B cell (primary cell): Measurements from ENCODE around the gene IMPA2. TPM values are rescaled to one million over a fixed set of nuclear protein-coding genes. Genes with fewer than 3 reads are reported as not detected.

ENCODE experiments used
- ATAC-seq: fragments of 200-7000 bp; cut with Tn5 transposase; one replicate; pipeline ENCODE4 v1.10.0; 2021; ENCODE audit warnings: low read depth, mild to moderate bottlenecking, moderate number of reproducible peaks, moderate library complexity
- CTCF ChIA-PET: fragments of 350-600 bp; sonication (Branson Sonifier 250); formaldehyde crosslinking; loops from one replicate; lab custom pipeline; 2021; ENCODE audit warnings: antibody characterized with exemption, inconsistent platforms; lab: Charles Lee
- POLR2A ChIA-PET: fragments of 350-600 bp; sonication (Branson Sonifier 250); formaldehyde crosslinking; loops from one replicate; lab custom pipeline; 2021; ENCODE audit warnings: antibody characterized with exemption; lab: Charles Lee
- DNase-seq: peaks from one replicate; pipeline ENCODE4 v3.0.0; 2013
- H2AFZ ChIP-seq: 2 replicates; pipeline ENCODE4 v1.6.1; 2012; ENCODE audit warnings: mild to moderate bottlenecking, low read depth, low read length; ENCODE audit not compliant: insufficient read depth, poor library complexity, severe bottlenecking
- H3K27ac ChIP-seq, 2 donors: 1 replicate in 1 of 2; 2 replicates in 1 of 2; pipeline ENCODE4 v1.5.1; 2012 to 2013; ENCODE audit warnings: low read length in 2 of 2, mild to moderate bottlenecking in 2 of 2, moderate library complexity in 1 of 2
- H3K27me3 ChIP-seq, 4 experiments: fragments of 200-600 bp in 1 of 4; sonication (generic) in 1 of 4; replicated peaks in 1 of 4; 1 replicate in 2 of 4; 2 replicates in 2 of 4; pipeline versions ENCODE4 v1.6.1 to v1.7.0; 2013 to 2016; ENCODE audit warnings: low read length in 3 of 4, mild to moderate bottlenecking in 2 of 4, mixed read lengths in 1 of 4, moderate library complexity in 1 of 4; ENCODE audit not compliant: insufficient read depth in 4 of 4, control insufficient read depth in 3 of 4; ENCODE audit errors: control extremely low read depth in 1 of 4
- H3K36me3 ChIP-seq, 2 experiments: replicated peaks in 1 of 2; 1 replicate in 1 of 2; 2 replicates in 1 of 2; pipeline versions ENCODE4 v1.6.1 to v1.7.1; 2013; ENCODE audit warnings: low read length in 1 of 2; ENCODE audit not compliant: insufficient read depth in 2 of 2, control insufficient read depth in 1 of 2; ENCODE audit errors: control extremely low read depth in 1 of 2, extremely low read depth in 1 of 2
- H3K4me1 ChIP-seq, 2 donors: fragments of 200-600 bp in 1 of 2; sonication (generic) in 1 of 2; 1 replicate in 1 of 2; 2 replicates in 1 of 2; pipeline versions ENCODE4 v1.5.1 to v1.6.1; 2013 to 2017; ENCODE audit warnings: low read length in 2 of 2; ENCODE audit not compliant: control insufficient read depth in 2 of 2, insufficient read depth in 2 of 2
- H3K4me2 ChIP-seq: replicated peaks from 2 replicates; pipeline ENCODE3; 2012; ENCODE audit warnings: mild to moderate bottlenecking, low read depth, low read length; ENCODE audit not compliant: poor library complexity, severe bottlenecking
- H3K4me3 ChIP-seq, 5 experiments: fragments of 200-600 bp in 1 of 5; sonication (generic) in 1 of 5; 1 replicate in 3 of 5; 2 replicates in 2 of 5; pipeline versions ENCODE4 v1.5.1 to v1.7.0; 2011 to 2016; ENCODE audit warnings: low read length in 4 of 5, mild to moderate bottlenecking in 4 of 5, low read depth in 2 of 5, control low read depth in 1 of 5, moderate library complexity in 1 of 5; ENCODE audit not compliant: insufficient read depth in 1 of 5; ENCODE audit errors: control extremely low read depth in 1 of 5, extremely low read depth in 1 of 5
- H3K79me2 ChIP-seq: fragments of 200-600 bp; sonication (generic); one replicate; pipeline ENCODE4 v1.6.0; 2016; ENCODE audit warnings: low read length; ENCODE audit not compliant: control insufficient read depth, insufficient read depth
- H3K9ac ChIP-seq: fragments of 200-600 bp; sonication (generic); 2 replicates; pipeline ENCODE4 v1.6.1; 2017; ENCODE audit warnings: mild to moderate bottlenecking, low read length, moderate library complexity
- H3K9me3 ChIP-seq, 3 donors: one replicate each; pipeline versions ENCODE4 v1.6.1 to v1.7.1; 2013; ENCODE audit warnings: low read length in 2 of 3; ENCODE audit not compliant: control insufficient read depth in 2 of 3, insufficient read depth in 1 of 3; ENCODE audit errors: control extremely low read depth in 1 of 3
- H4K20me1 ChIP-seq: 2 replicates; pipeline ENCODE4 v1.6.0; 2012; ENCODE audit warnings: mild to moderate bottlenecking, low read length; ENCODE audit not compliant: insufficient read depth, control insufficient read depth, poor library complexity, severe bottlenecking
- H3K27ac Mint-ChIP-seq: one replicate; pipeline ENCODE4 v1.8.0; 2021; ENCODE audit warnings: mixed read lengths
- H3K27me3 Mint-ChIP-seq: one replicate; pipeline ENCODE4 v1.8.0; 2021; ENCODE audit warnings: mixed read lengths
- H3K4me1 Mint-ChIP-seq: one replicate; pipeline ENCODE4 v1.8.0; 2021; ENCODE audit warnings: mixed read lengths
- H3K4me3 Mint-ChIP-seq: one replicate; pipeline ENCODE4 v1.8.0; 2021; ENCODE audit warnings: mixed read lengths
- H3K9me3 Mint-ChIP-seq: one replicate; pipeline ENCODE4 v1.8.0; 2022; ENCODE audit warnings: mixed read lengths; ENCODE audit not compliant: insufficient read depth
- CTCF ChIP-seq: fragments of 200-600 bp; IDR thresholded peaks from one replicate; pipeline ENCODE4 v1.8.0; 2022; ENCODE audit warnings: antibody characterized with exemption, mild to moderate bottlenecking
- EZH2 ChIP-seq: IDR thresholded peaks from 2 replicates; pipeline ENCODE4 v1.6.1; 2012; ENCODE audit warnings: borderline replicate concordance, low read depth, mild to moderate bottlenecking, moderate library complexity, low read length; ENCODE audit not compliant: insufficient read depth, poor library complexity, severe bottlenecking
- WGBS: methylation state at CpG from one replicate; pipeline ENCODE4 v1.1.5; 2013; ENCODE audit warnings: missing lambda C conversion rate; ENCODE audit not compliant: insufficient coverage; 5-methylcytosine and 5-hydroxymethylcytosine counted together
- intact Hi-C: fragments of 100-400 bp; cut with micrococcal nuclease; formaldehyde crosslinking; loops from one replicate; pipeline ENCODE4 v1.10.0; 2022
- polyA plus RNA-seq: library from polyadenylated mRNA; depleted of rRNA; stranded (reverse); fragments of >200 nt; gene quantifications from 2 replicates; pipeline ENCODE4 v1.2.3, GENCODE V29; 2012
- total RNA-seq, 2 donors: library from RNA; stranded (reverse); fragments of 120-200 nt in 1 of 2; gene quantifications; 1 replicate in 1 of 2; 2 replicates in 1 of 2; pipeline versions ENCODE4 v1.2.3 to v1.2.4, GENCODE V29; 2013 to 2022

IMPA2 gene
- total and polyA plus RNA-seq, 2 donors (not counting 1 experiment from before 2014, with no cell fraction given), result 8.0 to 11.7 TPM

- intact Hi-C loops, result no loop called here
- Mint-ChIP-seq H3K27ac (no peak overlapping the region), H3K27me3 (no peaks in the 10 kb centered on the region), H3K9me3 (no peaks in the 10 kb centered on the region), H3K4me1 (peaks cover 9% of the 10 kb centered on the region), H3K4me3 (no peak overlapping the region)
- Histone ChIP-seq H3K9ac (no peak overlapping the region), H4K20me1 (no peaks in the 10 kb centered on the region), H3K36me3 (no peaks in the 10 kb centered on the region), H2AFZ (no peak overlapping the region), H3K9me3 (no peaks in the 10 kb centered on the region), H3K27ac (no peak overlapping the region), H3K27me3 (no peaks in the 10 kb centered on the region), H3K4me2 (no peak overlapping the region), H3K4me3 (no peak overlapping the region), H3K79me2 (no peaks in the 10 kb centered on the region), H3K4me1 (no peaks in the 10 kb centered on the region)
- POLR2A ChIA-PET, result interaction anchor here (0.7 kb wide), 1 partner anchor 58 kb away, joined by 4 read pairs; no protein-coding TSS in a partner anchor
- 77% methylated on average over 9 of the region's 15 CpGs for WGBS
- no peak for ATAC-seq
- no peak for DNase-seq
- CTCF ChIA-PET, result interaction anchor here (1.1 to 2.6 kb wide), 2 partner anchors 10 to 68 kb away, joined by 5 to 10 read pairs; no protein-coding TSS in a partner anchor
- TF ChIP-seq CTCF, result no peak
- TF ChIP-seq EZH2, result no peak
These were observed 24.5 kb downstream of the IMPA2 start for GRCh38 chr18:12005538-12006487.

GRCh38 chr18:12006488-12006840 is 25.2 kb downstream of the IMPA2 start:
- H3K4me3 Mint-ChIP-seq, result no peak overlapping the region
- DNase-seq (no peak), ATAC-seq (no peak)
- no peaks in the 10 kb centered on the region for H3K9me3 Mint-ChIP-seq
- peaks cover 9% of the 10 kb centered on the region for H3K4me1 Mint-ChIP-seq
- no peak overlapping the region for H3K27ac ChIP-seq
- TF ChIP-seq EZH2 (no peak), CTCF (no peak)
- H3K36me3 ChIP-seq, result no peaks in the 10 kb centered on the region
- intact Hi-C loops, result no loop called here
- H3K9ac ChIP-seq, result no peak overlapping the region
- H3K27me3 Mint-ChIP-seq, result no peaks in the 10 kb centered on the region
- CTCF ChIA-PET, result interaction anchor here (0.9 kb wide), 1 partner anchor 10 kb away, joined by 4 read pairs; no protein-coding TSS in a partner anchor
- H3K27ac Mint-ChIP-seq, result no peak overlapping the region
- H4K20me1 ChIP-seq, result no peaks in the 10 kb centered on the region
- H3K4me1 ChIP-seq, result no peaks in the 10 kb centered on the region
- H3K79me2 ChIP-seq, result no peaks in the 10 kb centered on the region
- WGBS, result 98% methylated on average over 6 of the region's 6 CpGs
- POLR2A ChIA-PET, result no interaction called here
- H2AFZ ChIP-seq, result no peak overlapping the region
- H3K4me2 ChIP-seq, result no peak overlapping the region
- no peak overlapping the region for H3K4me3 ChIP-seq
- no peaks in the 10 kb centered on the region for H3K9me3 ChIP-seq
- H3K27me3 ChIP-seq, result no peaks in the 10 kb centered on the region
